CD14-positive monocyte (primary cell): ENCODE measurements around the gene TCAF1. TPM values are rescaled to one million over a fixed set of nuclear protein-coding genes. Genes with fewer than 3 reads are reported as not detected.
"Not testable (repeated sequence)": the region's sequence is repeated elsewhere in the genome, so short reads cannot be mapped to it uniquely, and the experiment has no call there.

ENCODE experiments used
- DNase-seq, 3 donors: peaks; one replicate each; pipeline ENCODE4 v3.0.0-alpha.2; 2011 to 2022
- H2AFZ ChIP-seq: 2 replicates; pipeline ENCODE4 v1.6.0; 2012; ENCODE audit warnings: mild to moderate bottlenecking, low read depth, low read length, inconsistent platforms; ENCODE audit not compliant: insufficient read depth, poor library complexity, severe bottlenecking
- H3K27ac ChIP-seq, 2 donors: 1 replicate in 1 of 2; 2 replicates in 1 of 2; pipeline ENCODE4 v1.5.1; 2012 to 2013; ENCODE audit warnings: low read length in 2 of 2, control low read depth in 1 of 2, inconsistent platforms in 1 of 2, low read depth in 1 of 2, mild to moderate bottlenecking in 1 of 2
- H3K27me3 ChIP-seq, 2 donors: one replicate each; pipeline versions ENCODE4 v1.6.0 to v1.6.1; 2011 to 2013; ENCODE audit warnings: low read length in 2 of 2; ENCODE audit not compliant: control insufficient read depth in 2 of 2, insufficient read depth in 2 of 2
- H3K36me3 ChIP-seq, 2 donors: replicated peaks in 1 of 2; 1 replicate in 1 of 2; 2 replicates in 1 of 2; pipeline versions ENCODE4 v1.5.1 to v1.6.1; 2012 to 2013; ENCODE audit warnings: low read length in 2 of 2, control low read depth in 1 of 2, inconsistent platforms in 1 of 2, mild to moderate bottlenecking in 1 of 2; ENCODE audit not compliant: insufficient read depth in 2 of 2, control insufficient read depth in 1 of 2
- H3K4me1 ChIP-seq, 2 donors: 1 replicate in 1 of 2; 2 replicates in 1 of 2; pipeline versions ENCODE4 v1.5.1 to v1.6.1; 2012 to 2013; ENCODE audit warnings: low read length in 2 of 2, control low read depth in 1 of 2, inconsistent platforms in 1 of 2, mild to moderate bottlenecking in 1 of 2, moderate library complexity in 1 of 2; ENCODE audit not compliant: insufficient read depth in 2 of 2, control insufficient read depth in 1 of 2
- H3K4me2 ChIP-seq: replicated peaks from 2 replicates; pipeline ENCODE3; 2012; ENCODE audit warnings: low read length, moderate library complexity, mild to moderate bottlenecking; ENCODE audit not compliant: poor library complexity, severe bottlenecking; ENCODE audit errors: extremely low read depth
- H3K4me3 ChIP-seq, 3 experiments: fragments of 200-600 bp in 1 of 3; sonication (generic) in 1 of 3; replicated peaks in 1 of 3; 1 replicate in 2 of 3; 2 replicates in 1 of 3; pipeline ENCODE4 v1.5.1; 2011 to 2013; ENCODE audit warnings: low read length in 3 of 3, mild to moderate bottlenecking in 3 of 3, control low read depth in 2 of 3, low read depth in 2 of 3, inconsistent platforms in 1 of 3, moderate library complexity in 1 of 3
- H3K79me2 ChIP-seq: 2 replicates; pipeline ENCODE4 v1.6.0; 2012; ENCODE audit warnings: mild to moderate bottlenecking, control low read depth, inconsistent platforms, low read length, moderate library complexity; ENCODE audit not compliant: insufficient read depth
- H3K9ac ChIP-seq: 2 replicates; pipeline ENCODE4 v1.6.0; 2017; ENCODE audit warnings: low read length, mild to moderate bottlenecking; ENCODE audit not compliant: insufficient read depth, poor library complexity, severe bottlenecking
- H3K9me3 ChIP-seq, 2 donors: replicated peaks in 1 of 2; 1 replicate in 1 of 2; 2 replicates in 1 of 2; pipeline versions ENCODE4 v1.5.1 to v1.6.1; 2012 to 2013; ENCODE audit warnings: low read length in 2 of 2, control low read depth in 1 of 2; ENCODE audit not compliant: control insufficient read depth in 1 of 2, insufficient read depth in 1 of 2
- H4K20me1 ChIP-seq: 2 replicates; pipeline ENCODE4 v1.6.0; 2012; ENCODE audit warnings: mild to moderate bottlenecking, low read length, control low read depth, moderate library complexity; ENCODE audit not compliant: insufficient read depth
- H3K27ac Mint-ChIP-seq, 7 donors: one replicate each; pipeline ENCODE4 v1.8.0; 2020; ENCODE audit warnings: mild to moderate bottlenecking in 7 of 7, mixed read lengths in 7 of 7, moderate library complexity in 6 of 7, inconsistent platforms in 2 of 7
- H3K27me3 Mint-ChIP-seq, 3 donors: one replicate each; pipeline ENCODE4 v1.8.0; 2021 to 2022; ENCODE audit warnings: low read depth in 3 of 3, mild to moderate bottlenecking in 3 of 3, mixed read lengths in 3 of 3, moderate library complexity in 3 of 3, inconsistent platforms in 1 of 3
- H3K36me3 Mint-ChIP-seq, 2 donors: one replicate each; pipeline ENCODE4 v1.8.0; 2020; ENCODE audit warnings: mixed read lengths in 2 of 2, inconsistent platforms in 1 of 2, mild to moderate bottlenecking in 1 of 2
- H3K4me1 Mint-ChIP-seq: one replicate; pipeline ENCODE4 v1.8.0; 2020; ENCODE audit warnings: mild to moderate bottlenecking, mixed read lengths
- H3K4me3 Mint-ChIP-seq, 2 donors: one replicate each; pipeline ENCODE4 v1.8.0; 2020; ENCODE audit warnings: mild to moderate bottlenecking in 2 of 2, mixed read lengths in 2 of 2, moderate library complexity in 1 of 2
- H3K9me3 Mint-ChIP-seq, 7 donors: one replicate each; pipeline ENCODE4 v1.8.0; 2020 to 2022; ENCODE audit warnings: mixed read lengths in 7 of 7, mild to moderate bottlenecking in 6 of 7, moderate library complexity in 6 of 7, inconsistent platforms in 2 of 7
- CTCF ChIP-seq: fragments of 200-600 bp; IDR thresholded peaks from one replicate; pipeline ENCODE4 v1.8.0; 2022; ENCODE audit warnings: antibody characterized with exemption, mild to moderate bottlenecking
- WGBS: methylation state at CpG from one replicate; pipeline ENCODE4 v1.1.5; 2013; ENCODE audit warnings: missing lambda C conversion rate; ENCODE audit not compliant: insufficient coverage; 5-methylcytosine and 5-hydroxymethylcytosine counted together
- intact Hi-C, 2 donors: fragments of 100-400 bp; cut with micrococcal nuclease; formaldehyde crosslinking; loops; one replicate each; pipeline versions ENCODE4 v1.15.0 to v1.15.1; 2023
- polyA plus RNA-seq, 3 donors: library from polyadenylated mRNA; depleted of rRNA in 1 of 3; unstranded in 2 of 3; stranded (reverse) in 1 of 3; fragments of 300-500 nt in 2 of 3; fragments of >200 nt in 1 of 3; fragmentation: Illumina TruSeq in 2 of 3; gene quantifications; 1 replicate in 2 of 3; 2 replicates in 1 of 3; pipeline ENCODE4 v1.2.3, GENCODE V29; 2012 to 2021

TCAF1 gene
- polyA plus RNA-seq, 3 donors = 1.8 to 3.3 (median 3.0) TPM

- no peak for DNase-seq
- Mint-ChIP-seq H3K9me3 (peaks cover 0 to 5% (median 1%) of the 10 kb centered on the region in 7 donors), H3K27me3 (no peaks in the 10 kb centered on the region), H3K4me3 (no peak overlapping the region), H3K4me1 (no peaks in the 10 kb centered on the region), H3K36me3 (no peaks in the 10 kb centered on the region), H3K27ac (no peak overlapping the region)
- Histone ChIP-seq H3K4me2 (no peak overlapping the region), H4K20me1 (no peaks in the 10 kb centered on the region), H3K4me1 (no peaks in the 10 kb centered on the region), H3K36me3 (no peaks in the 10 kb centered on the region), H3K9me3 (no peaks in the 10 kb centered on the region), H3K79me2 (no peaks in the 10 kb centered on the region), H3K4me3 (no peak overlapping the region), H2AFZ (no peak overlapping the region), H3K27me3 (no peaks in the 10 kb centered on the region), H3K9ac (no peak overlapping the region), H3K27ac (no peak overlapping the region)
- intact Hi-C loops = loop anchor here in 1 of 2 donors (10.0 kb wide), 1 partner anchor 58 kb away; the partner anchor contains the start of gene TCAF1
- no CpG with 5 or more reads among the region's 2 CpGs for WGBS
- TF ChIP-seq CTCF = no peak
These were observed 55.3 kb downstream of the TCAF1 start for GRCh38 chr7:143846692-143847091.

DNA sequence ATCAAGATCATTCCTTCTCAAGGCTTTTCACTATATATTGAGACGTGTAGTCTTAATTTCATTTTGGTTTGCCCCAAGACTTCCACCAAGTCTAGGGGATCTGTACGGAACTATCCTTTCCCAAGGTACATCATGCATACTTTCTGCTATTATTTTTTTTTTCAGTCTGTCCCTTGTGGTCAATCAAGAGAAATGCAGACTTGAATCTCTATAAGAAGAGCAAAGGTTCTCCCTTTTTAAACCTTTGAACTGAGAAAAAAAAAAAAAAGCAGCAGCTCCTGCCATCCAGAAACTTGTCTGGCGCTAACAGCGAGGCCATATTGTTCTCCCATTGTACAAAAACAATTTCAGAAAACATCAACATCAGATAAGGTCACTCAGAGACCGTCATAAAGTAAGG is 60.3 kb downstream of the TCAF1 start:
- not testable (repeated sequence) for H3K36me3 ChIP-seq, H2AFZ ChIP-seq, DNase-seq, H3K4me2 ChIP-seq, H3K36me3 Mint-ChIP-seq, H3K4me3 ChIP-seq, H3K27ac ChIP-seq, H3K4me1 Mint-ChIP-seq, H3K79me2 ChIP-seq, H3K4me1 ChIP-seq, H3K27me3 Mint-ChIP-seq, H3K27ac Mint-ChIP-seq, H3K27me3 ChIP-seq, H4K20me1 ChIP-seq, H3K9me3 Mint-ChIP-seq, H3K4me3 Mint-ChIP-seq, H3K9ac ChIP-seq, H3K9me3 ChIP-seq
- WGBS = no CpG with 5 or more reads among the region's 5 CpGs
- intact Hi-C loops = loop anchor here in 1 of 2 donors (10.0 kb wide), 1 partner anchor 63 kb away; the partner anchor contains the start of gene TCAF1

DNA sequence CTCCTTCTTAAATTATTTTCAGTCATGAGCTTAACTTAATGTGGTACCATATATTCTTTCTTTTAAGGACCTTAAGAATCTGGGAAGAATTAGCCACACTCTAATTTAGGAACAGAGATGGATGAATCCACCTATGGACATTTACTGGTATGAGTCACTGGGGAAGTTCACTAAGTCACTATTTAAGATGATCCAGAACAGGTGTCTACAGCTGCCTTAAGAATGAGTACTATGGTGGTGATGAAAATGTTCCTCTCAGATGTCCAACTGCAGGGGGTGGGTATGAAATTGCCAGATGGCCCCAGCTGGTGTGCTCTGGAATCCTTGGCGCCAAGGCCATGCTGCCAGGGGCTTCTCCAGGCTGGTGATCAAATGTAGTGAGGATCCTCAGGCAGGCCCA is 61.9 kb downstream of the TCAF1 start:
- H3K36me3 Mint-ChIP-seq, H3K4me3 Mint-ChIP-seq, DNase-seq, H3K27ac ChIP-seq, H4K20me1 ChIP-seq, H2AFZ ChIP-seq, H3K9me3 ChIP-seq, H3K36me3 ChIP-seq, H3K4me3 ChIP-seq, H3K79me2 ChIP-seq, H3K4me1 Mint-ChIP-seq, H3K9me3 Mint-ChIP-seq, H3K4me2 ChIP-seq, H3K27me3 Mint-ChIP-seq, H3K27me3 ChIP-seq, H3K4me1 ChIP-seq, H3K9ac ChIP-seq, H3K27ac Mint-ChIP-seq: not testable (repeated sequence)
- no CpG with 5 or more reads among the region's 1 CpG for WGBS
- intact Hi-C loops = loop anchor here in 1 of 2 donors (10.0 kb wide), 1 partner anchor 65 kb away; the partner anchor contains the start of gene TCAF1
